ENCODE data around the gene SIK3.

SIK3 gene

GRCh38 chr11:116994195-116994594, 104.0 kb downstream of the SIK3 start:
- TF ChIP-seq, protein P1, sequence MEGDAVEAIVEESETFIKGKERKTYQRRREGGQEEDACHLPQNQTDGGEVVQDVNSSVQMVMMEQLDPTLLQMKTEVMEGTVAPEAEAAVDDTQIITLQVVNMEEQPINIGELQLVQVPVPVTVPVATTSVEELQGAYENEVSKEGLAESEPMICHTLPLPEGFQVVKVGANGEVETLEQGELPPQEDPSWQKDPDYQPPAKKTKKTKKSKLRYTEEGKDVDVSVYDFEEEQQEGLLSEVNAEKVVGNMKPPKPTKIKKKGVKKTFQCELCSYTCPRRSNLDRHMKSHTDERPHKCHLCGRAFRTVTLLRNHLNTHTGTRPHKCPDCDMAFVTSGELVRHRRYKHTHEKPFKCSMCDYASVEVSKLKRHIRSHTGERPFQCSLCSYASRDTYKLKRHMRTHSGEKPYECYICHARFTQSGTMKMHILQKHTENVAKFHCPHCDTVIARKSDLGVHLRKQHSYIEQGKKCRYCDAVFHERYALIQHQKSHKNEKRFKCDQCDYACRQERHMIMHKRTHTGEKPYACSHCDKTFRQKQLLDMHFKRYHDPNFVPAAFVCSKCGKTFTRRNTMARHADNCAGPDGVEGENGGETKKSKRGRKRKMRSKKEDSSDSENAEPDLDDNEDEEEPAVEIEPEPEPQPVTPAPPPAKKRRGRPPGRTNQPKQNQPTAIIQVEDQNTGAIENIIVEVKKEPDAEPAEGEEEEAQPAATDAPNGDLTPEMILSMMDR (IDR thresholded peaks at IDR 0.05; ENCODE audit: insufficient read depth, low read length, poor library complexity, severe bottlenecking), result no peak
- no peak for DNase-seq (ENCODE audit: extremely low read depth, insufficient read length)
- Histone ChIP-seq H3K36me3 (ENCODE audit: control insufficient read depth, insufficient read depth, low read length) (no peaks in the 10 kb centered on the region), H3K27me3 (replicated peaks; ENCODE audit: control insufficient read depth, insufficient read depth, low read length) (no peaks in the 10 kb centered on the region), H3K4me3 (replicated peaks; ENCODE audit: low read depth, low read length) (no peak overlapping the region)

GRCh38 chr11:116993599-116993998, 104.6 kb downstream of the SIK3 start:
- Histone ChIP-seq H3K4me3 (replicated peaks; ENCODE audit: low read depth, low read length) (no peak overlapping the region), H3K36me3 (ENCODE audit: control insufficient read depth, insufficient read depth, low read length) (no peaks in the 10 kb centered on the region), H3K27me3 (replicated peaks; ENCODE audit: control insufficient read depth, insufficient read depth, low read length) (no peaks in the 10 kb centered on the region)
- DNase-seq (ENCODE audit: extremely low read depth, insufficient read length), result no peak
- TF ChIP-seq, protein P1 (IDR thresholded peaks at IDR 0.05; ENCODE audit: insufficient read depth, low read length, poor library complexity, severe bottlenecking), result no peak

- TF ChIP-seq, protein P1 (IDR thresholded peaks at IDR 0.05; ENCODE audit: insufficient read depth, low read length, poor library complexity, severe bottlenecking), result no peak
- no peak overlapping the region for H3K4me3 ChIP-seq (replicated peaks; ENCODE audit: low read depth, low read length)
- DNase-seq (ENCODE audit: extremely low read depth, insufficient read length), result no peak
- H3K27me3 ChIP-seq (replicated peaks; ENCODE audit: control insufficient read depth, insufficient read depth, low read length), result no peaks in the 10 kb centered on the region
- H3K36me3 ChIP-seq (ENCODE audit: control insufficient read depth, insufficient read depth, low read length), result no peaks in the 10 kb centered on the region
Measured at GRCh38 chr11:116991491-116991890, 106.7 kb downstream of the SIK3 start.

GRCh38 chr11:116990811-116991210, 107.4 kb downstream of the SIK3 start:
- TF ChIP-seq, protein P1 (IDR thresholded peaks at IDR 0.05; ENCODE audit: insufficient read depth, low read length, poor library complexity, severe bottlenecking), result no peak
- Histone ChIP-seq H3K27me3 (replicated peaks; ENCODE audit: control insufficient read depth, insufficient read depth, low read length) (no peaks in the 10 kb centered on the region), H3K36me3 (ENCODE audit: control insufficient read depth, insufficient read depth, low read length) (no peaks in the 10 kb centered on the region), H3K4me3 (replicated peaks; ENCODE audit: low read depth, low read length) (no peak overlapping the region)
- no peak for DNase-seq (ENCODE audit: extremely low read depth, insufficient read length)

- DNase-seq (ENCODE audit: extremely low read depth, insufficient read length), result no peak
- TF ChIP-seq, protein P1 (IDR thresholded peaks at IDR 0.05; ENCODE audit: insufficient read depth, low read length, poor library complexity, severe bottlenecking), result no peak
- H3K4me3 ChIP-seq (replicated peaks; ENCODE audit: low read depth, low read length), result no peak overlapping the region
Measured at GRCh38 chr11:116990061-116990473, 108.2 kb downstream of the SIK3 start.

GRCh38 chr11:116989184-116989583, 109.0 kb downstream of the SIK3 start:
- DNase-seq (ENCODE audit: extremely low read depth, insufficient read length), result no peak
- no peak overlapping the region for H3K4me3 ChIP-seq (replicated peaks; ENCODE audit: low read depth, low read length)
- TF ChIP-seq, protein P1 (IDR thresholded peaks at IDR 0.05; ENCODE audit: insufficient read depth, low read length, poor library complexity, severe bottlenecking), result no peak

More at GRCh38 chr11:116990061-116990473, 108.2 kb downstream of the SIK3 start:
- Histone ChIP-seq H3K36me3 (ENCODE audit: control insufficient read depth, insufficient read depth, low read length) (no peaks in the 10 kb centered on the region), H3K27me3 (replicated peaks; ENCODE audit: control insufficient read depth, insufficient read depth, low read length) (no peaks in the 10 kb centered on the region)

More at GRCh38 chr11:116989184-116989583, 109.0 kb downstream of the SIK3 start:
- Histone ChIP-seq H3K36me3 (ENCODE audit: control insufficient read depth, insufficient read depth, low read length) (no peaks in the 10 kb centered on the region), H3K27me3 (replicated peaks; ENCODE audit: control insufficient read depth, insufficient read depth, low read length) (no peaks in the 10 kb centered on the region)
